Stimulated activated CD4-positive, alpha-beta T cell treated with anti-CD3 and anti-CD28 coated beads, Interleukin-12 subunit alpha, Interleukin-12 subunit beta, amount 100 ng/mL, for 4 hours (primary cell): Measurements from ENCODE around the gene AANAT.

ENCODE experiments used
- DNase-seq: peaks from one replicate; pipeline ENCODE4 v3.0.0-alpha.2; 2020

AANAT gene

GRCh38 chr17:76469076-76469990 is 1.9 kb downstream of the AANAT start:
- no peak for DNase-seq

GRCh38 chr17:76469991-76470739 is 2.8 kb downstream of the AANAT start:
- no peak for DNase-seq

GRCh38 chr17:76471498-76472257 is 4.3 kb downstream of the AANAT start:
- no peak for DNase-seq

- no peak for DNase-seq
Measured at GRCh38 chr17:76472258-76472645, 4.8 kb downstream of the AANAT start.

GRCh38 chr17:76472726-76473125 is 5.3 kb downstream of the AANAT start:
- no peak for DNase-seq

GRCh38 chr17:76473541-76473985 is 6.2 kb downstream of the AANAT start:
- no peak for DNase-seq

- DNase-seq = no peak
Measured at GRCh38 chr17:76474238-76474637, 6.8 kb downstream of the AANAT start.

- no peak for DNase-seq
Measured at GRCh38 chr17:76474894-76475293, 7.5 kb downstream of the AANAT start.

- no peak for DNase-seq
Measured at GRCh38 chr17:76475302-76475701, 7.9 kb downstream of the AANAT start.

- no peak for DNase-seq
Measured at GRCh38 chr17:76476736-76477135, 9.3 kb downstream of the AANAT start.

GRCh38 chr17:76477576-76477975 is 10.2 kb downstream of the AANAT start:
- DNase-seq = no peak

- DNase-seq = no peak
Measured at GRCh38 chr17:76478097-76478496, 10.7 kb downstream of the AANAT start.

- no peak for DNase-seq
Measured at GRCh38 chr17:76478730-76479514, 11.5 kb downstream of the AANAT start.

- no peak for DNase-seq
Measured at GRCh38 chr17:76479515-76480060, 12.2 kb downstream of the AANAT start.

GRCh38 chr17:76480632-76481031 is 13.2 kb downstream of the AANAT start:
- no peak for DNase-seq

GRCh38 chr17:76481071-76481655 is 13.8 kb downstream of the AANAT start:
- no peak for DNase-seq

GRCh38 chr17:76484228-76484725 is 16.9 kb downstream of the AANAT start:
- no peak for DNase-seq

GRCh38 chr17:76485569-76485968 is 18.2 kb downstream of the AANAT start:
- DNase-seq = no peak

- no peak for DNase-seq
Measured at GRCh38 chr17:76487451-76488192, 20.2 kb downstream of the AANAT start.

GRCh38 chr17:76490112-76490710 is 22.8 kb downstream of the AANAT start:
- DNase-seq = no peak
